IMR-90 (cell line): Measurements from ENCODE around the gene ERG. TPM values are rescaled to one million over a fixed set of nuclear protein-coding genes. Genes with fewer than 3 reads are reported as not detected.

Source experiments
- ATAC-seq: fragments of 200-7000 bp; cut with Tn5 transposase; 2 replicates; pipeline ENCODE4 v1.9.1; 2020; ENCODE audit warnings: low read depth, mild to moderate bottlenecking, moderate library complexity
- BruUV-seq: library from RNA; stranded (reverse); fragments of 400-500 nt; replicated peaks from 2 replicates; lab custom pipeline; 2021; lab: Mats Ljungman, UMichigan
- CTCF ChIA-PET: fragments of 300-600 bp; formaldehyde crosslinking; extraction: SDS; loops from one replicate; lab custom pipeline; 2021; ENCODE audit warnings: antibody characterized with exemption; lab: Yijun Ruan, JAX
- POLR2A ChIA-PET: fragments of 300-600 bp; sonication (Branson Sonifier 250); formaldehyde crosslinking; loops from one replicate; lab custom pipeline; 2022; ENCODE audit warnings: antibody characterized with exemption; ENCODE audit not compliant: unreplicated experiment; lab: Charles Lee
- DNase-seq: peaks from one replicate; pipeline ENCODE4 v3.0.0; 2013
- H2AFZ ChIP-seq: replicated peaks from 2 replicates; pipeline ENCODE3; 2013; ENCODE audit warnings: low read length, mild to moderate bottlenecking; ENCODE audit not compliant: poor library complexity
- H2AK5ac ChIP-seq: 2 replicates; pipeline ENCODE4 v1.6.1; 2013; ENCODE audit warnings: low read depth, low read length, inconsistent platforms
- H2AK9ac ChIP-seq: replicated peaks from 2 replicates; pipeline ENCODE3; 2013; ENCODE audit warnings: mild to moderate bottlenecking, low read depth, low read length, moderate library complexity; ENCODE audit not compliant: poor library complexity
- H2BK120ac ChIP-seq: 2 replicates; pipeline ENCODE4 v1.6.1; 2013; ENCODE audit warnings: low read depth, low read length, inconsistent platforms
- H2BK15ac ChIP-seq: 3 replicates; pipeline ENCODE4 v1.6.1; 2013; ENCODE audit warnings: low read depth, low read length, inconsistent platforms
- H2BK20ac ChIP-seq: 2 replicates; pipeline ENCODE4 v1.6.1; 2013; ENCODE audit warnings: low read depth, mild to moderate bottlenecking, inconsistent platforms, low read length, moderate library complexity
- H2BK5ac ChIP-seq: 2 replicates; pipeline ENCODE4 v1.6.1; 2013; ENCODE audit warnings: mild to moderate bottlenecking, low read depth, low read length, inconsistent platforms; ENCODE audit not compliant: poor library complexity, severe bottlenecking
- H3K14ac ChIP-seq: replicated peaks from 2 replicates; pipeline ENCODE4 v1.6.1; 2013; ENCODE audit warnings: low read depth, low read length, inconsistent platforms
- H3K18ac ChIP-seq: 2 replicates; pipeline ENCODE4 v1.6.1; 2013; ENCODE audit warnings: low read depth, low read length, control low read depth
- H3K23ac ChIP-seq: 2 replicates; pipeline ENCODE4 v1.6.1; 2013; ENCODE audit warnings: low read depth, low read length, inconsistent platforms
- H3K27ac ChIP-seq: 2 replicates; pipeline ENCODE4 v1.5.1; 2013; ENCODE audit warnings: mild to moderate bottlenecking, control low read depth, low read length; ENCODE audit not compliant: insufficient read depth
- H3K27me3 ChIP-seq: 2 replicates; pipeline ENCODE4 v1.6.1; 2013; ENCODE audit warnings: low read length; ENCODE audit not compliant: control insufficient read depth, insufficient read depth
- H3K36me3 ChIP-seq: 2 replicates; pipeline ENCODE4 v1.6.1; 2013; ENCODE audit warnings: low read length, mixed read lengths; ENCODE audit not compliant: control insufficient read depth, insufficient read depth
- H3K4ac ChIP-seq: 2 replicates; pipeline ENCODE4 v1.6.1; 2013; ENCODE audit warnings: low read depth, low read length, inconsistent platforms
- H3K4me1 ChIP-seq: 2 replicates; pipeline ENCODE4 v1.6.1; 2013; ENCODE audit warnings: low read length, mixed read lengths; ENCODE audit not compliant: control insufficient read depth, insufficient read depth
- H3K4me2 ChIP-seq: 2 replicates; pipeline ENCODE4 v1.6.1; 2013; ENCODE audit warnings: low read depth, mild to moderate bottlenecking, control low read depth, low read length, moderate library complexity
- H3K4me3 ChIP-seq: 2 replicates; pipeline ENCODE4 v1.5.1; 2013; ENCODE audit warnings: low read depth, mild to moderate bottlenecking, control low read depth, low read length, moderate library complexity; ENCODE audit not compliant: insufficient read depth
- H3K56ac ChIP-seq: 2 replicates; pipeline ENCODE4 v1.6.1; 2013; ENCODE audit warnings: low read length, inconsistent platforms; ENCODE audit not compliant: insufficient read depth; ENCODE audit errors: extremely low read depth
- H3K79me1 ChIP-seq, 2 experiments: 2 replicates each; pipeline ENCODE4 v1.6.1; 2013; ENCODE audit warnings: low read length in 2 of 2, inconsistent platforms in 1 of 2, low read depth in 1 of 2
- H3K9ac ChIP-seq: 2 replicates; pipeline ENCODE4 v1.6.1; 2013; ENCODE audit warnings: low read depth, low read length, control low read depth
- H3K9me1 ChIP-seq: 2 replicates; pipeline ENCODE4 v1.6.1; 2013; ENCODE audit warnings: low read length, inconsistent platforms; ENCODE audit not compliant: insufficient read depth
- H3K9me3 ChIP-seq: 2 replicates; pipeline ENCODE4 v1.6.1; 2013; ENCODE audit warnings: low read length; ENCODE audit not compliant: control insufficient read depth, insufficient read depth
- H4K20me1 ChIP-seq: 2 replicates; pipeline ENCODE4 v1.6.1; 2013; ENCODE audit warnings: low read length, inconsistent platforms; ENCODE audit not compliant: insufficient read depth
- H4K5ac ChIP-seq: 2 replicates; pipeline ENCODE4 v1.6.1; 2013; ENCODE audit warnings: mild to moderate bottlenecking, low read depth, low read length, control low read depth
- H4K8ac ChIP-seq, 2 experiments: 2 replicates each; pipeline ENCODE4 v1.6.1; 2013; ENCODE audit warnings: low read depth in 2 of 2, low read length in 2 of 2, control low read depth in 1 of 2, inconsistent platforms in 1 of 2
- H4K91ac ChIP-seq: 2 replicates; pipeline ENCODE4 v1.6.1; 2013; ENCODE audit warnings: low read depth, low read length, inconsistent platforms; ENCODE audit not compliant: insufficient read depth
- ELK1 ChIP-seq: fragments of 150-350 bp; IDR thresholded peaks from 2 replicates; pipeline ENCODE4 v1.6.1; 2016; ENCODE audit warnings: low read depth, mild to moderate bottlenecking, low read length, moderate library complexity, borderline replicate concordance
- FOS ChIP-seq: fragments of 150-350 bp; IDR thresholded peaks from 2 replicates; pipeline ENCODE4 v1.6.1; 2016; ENCODE audit warnings: low read depth, low read length
- MAFK ChIP-seq: IDR thresholded peaks from 2 replicates; pipeline ENCODE4 v1.6.1; 2012; ENCODE audit warnings: low read depth, low read length, improper control_type of control experiment
- NFE2L2 ChIP-seq: fragments of 150-350 bp; IDR thresholded peaks from 2 replicates; pipeline ENCODE4 v1.6.1; 2016; ENCODE audit warnings: low read depth, mild to moderate bottlenecking, low read length
- RFX5 ChIP-seq: IDR thresholded peaks from 2 replicates; pipeline ENCODE4 v1.8.0; 2012; ENCODE audit warnings: low read depth, mild to moderate bottlenecking, low read length, moderate library complexity
- WGBS, 2 experiments: methylation state at CpG; one replicate each; pipeline versions ENCODE4 v1.1.5 to v1.1.7; 2013; ENCODE audit warnings: missing lambda C conversion rate in 2 of 2; ENCODE audit not compliant: insufficient read length in 1 of 2; ENCODE audit errors: extremely low coverage in 2 of 2; 5-methylcytosine and 5-hydroxymethylcytosine counted together
- dilution Hi-C: fragments of 300-500 bp; cut with HindIII; formaldehyde crosslinking; loops from one replicate; pipeline ENCODE4 v1.14.3; 2018; ENCODE audit warnings: low sequenced_read_pairs; ENCODE audit not compliant: unreplicated experiment
- in situ Hi-C: fragments of 300-500 bp; cut with MboI; formaldehyde crosslinking; loops from 3 replicates; pipeline ENCODE4 v1.14.3; 2019; ENCODE audit warnings: low sequenced_read_pairs, inconsistent platforms, mixed read lengths
- intact Hi-C: fragments of 100-400 bp; cut with micrococcal nuclease; formaldehyde crosslinking; loops from 2 replicates; pipeline ENCODE4 v1.10.0; 2022
- polyA plus RNA-seq, 3 experiments: library from polyadenylated mRNA; depleted of rRNA; stranded (reverse); fragments of >200 nt; gene quantifications; 2 replicates each; pipeline ENCODE4 v1.2.3, GENCODE V29; 2012; ENCODE audit warnings: low replicate concordance in 1 of 3
- total RNA-seq: library from RNA; depleted of rRNA; stranded (reverse); fragments of >200 nt; gene quantifications from 2 replicates; pipeline ENCODE4 v1.2.3, GENCODE V29; 2012

The ERG gene
- total and polyA plus RNA-seq, 2 of the 4 experiments (the other 2 are of a cell fraction), result not detected

- Histone ChIP-seq H2BK120ac (no peak overlapping the region), H4K20me1 (no peaks in the 10 kb centered on the region), H3K4ac (no peak overlapping the region), H4K8ac (no peak overlapping the region), H2BK20ac (no peak overlapping the region), H2BK5ac (no peak overlapping the region), H3K18ac (no peak overlapping the region), H3K27me3 (peaks cover 35% of the 10 kb centered on the region), H2AK5ac (no peak overlapping the region), H3K79me1 (no peaks in the 10 kb centered on the region), H3K56ac (no peak overlapping the region), H3K9me3 (no peaks in the 10 kb centered on the region), H4K91ac (no peak overlapping the region), H3K4me3 (no peak overlapping the region), H3K9me1 (no peaks in the 10 kb centered on the region), H3K36me3 (no peaks in the 10 kb centered on the region), H3K4me1 (no peaks in the 10 kb centered on the region), H4K5ac (no peak overlapping the region), H3K9ac (no peak overlapping the region), H3K14ac (no peak overlapping the region), H3K4me2 (no peak overlapping the region), H2AK9ac (no peak overlapping the region), H3K23ac (no peak overlapping the region), H2AFZ (no peak overlapping the region), H2BK15ac (no peak overlapping the region), H3K27ac (no peak overlapping the region)
- BruUV-seq, result no TSS peak
- in situ Hi-C loops, result no loop called here
- CTCF ChIA-PET, result no interaction called here
- TF ChIP-seq ELK1 (no peak), FOS (no peak), NFE2L2 (no peak), MAFK (no peak), RFX5 (no peak)
- intact Hi-C loops, result no loop called here
- DNase-seq, result no peak
- dilution Hi-C loops, result no loop called here
- no CpG with 5 or more reads among the region's 5 CpGs for WGBS, 2 experiments
- POLR2A ChIA-PET, result no interaction called here
- no peak for ATAC-seq
Measured at GRCh38 chr21:38495242-38495641, 3.0 kb downstream of the ERG start.
